HCT116 (cell line): ENCODE data around the gene FLT3. TPM values are rescaled to one million over a fixed set of nuclear protein-coding genes. Genes with fewer than 3 reads are reported as not detected.

Experiments
- ATAC-seq: fragments of 200-7000 bp; cut with Tn5 transposase; 2 replicates; pipeline ENCODE4 v1.9.1; 2020; ENCODE audit warnings: mild to moderate bottlenecking, moderate library complexity
- BruUV-seq: library from RNA; stranded (reverse); fragments of 400-500 nt; replicated peaks from 2 replicates; lab custom pipeline; 2021; lab: Mats Ljungman, UMichigan
- CTCF ChIA-PET: fragments of 300-600 bp; sonication (Branson Sonifier 250); formaldehyde crosslinking; loops from one replicate; lab custom pipeline; 2021; ENCODE audit warnings: antibody characterized with exemption; lab: Charles Lee
- POLR2A ChIA-PET: fragments of 300-600, 350-600 bp; sonication (Branson Sonifier 250); formaldehyde crosslinking; loops from one replicate; lab custom pipeline; 2021; ENCODE audit warnings: antibody characterized with exemption; lab: Charles Lee
- RAD21 ChIA-PET, 2 experiments: fragments of 300-600 bp; sonication (Branson Sonifier 250); formaldehyde crosslinking; loops; one replicate each; lab custom pipeline; 2023; ENCODE audit warnings: low total read pairs in 2 of 2; ENCODE audit not compliant: uncharacterized antibody in 2 of 2, unreplicated experiment in 2 of 2, low non-redundant PET in 1 of 2; lab: Charles Lee
- DNase-seq: peaks from one replicate; pipeline ENCODE4 v3.0.0-alpha.2; 2010; ENCODE audit warnings: low read depth, low spot score
- H2AFZ ChIP-seq: fragments of 200-600 bp; shearing (Covaris generic), sonication (generic); 2 replicates; pipeline ENCODE4 v1.6.1; 2017; ENCODE audit warnings: low read depth, mixed run types, mixed read lengths, antibody characterized with exemption, low read length; ENCODE audit not compliant: poor library complexity, severe bottlenecking
- H3K27ac ChIP-seq: 2 replicates; pipeline ENCODE4 v1.5.1; 2012; ENCODE audit warnings: low read depth, low read length
- H3K27me3 ChIP-seq: fragments of 200-600 bp; sonication (generic); 2 replicates; pipeline ENCODE4 v1.6.1; 2016; ENCODE audit warnings: mixed run types, low read length, mixed read lengths; ENCODE audit not compliant: insufficient read depth
- H3K36me3 ChIP-seq, 2 experiments: fragments of 200-500 bp in 1 of 2; fragments of 200-600 bp in 1 of 2; sonication (Bioruptor generic) in 1 of 2; sonication (generic) in 1 of 2; 2 replicates each; pipeline versions ENCODE4 v1.5.1 to v1.6.1; 2014 to 2016; ENCODE audit warnings: low read length in 2 of 2, inconsistent platforms in 1 of 2, mixed read lengths in 1 of 2, mixed run types in 1 of 2; ENCODE audit not compliant: insufficient read depth in 2 of 2, control insufficient read depth in 1 of 2
- H3K4me1 ChIP-seq, 2 experiments: fragments of 200-600 bp in 1 of 2; sonication (generic) in 1 of 2; 2 replicates each; pipeline versions ENCODE4 v1.5.1 to v1.6.1; 2012 to 2017; ENCODE audit warnings: low read length in 2 of 2, inconsistent platforms in 1 of 2, mild to moderate bottlenecking in 1 of 2, mixed read lengths in 1 of 2, mixed run types in 1 of 2, moderate library complexity in 1 of 2; ENCODE audit not compliant: insufficient read depth in 2 of 2, control insufficient read depth in 1 of 2
- H3K4me2 ChIP-seq: fragments of 200-600 bp; sonication (generic); 2 replicates; pipeline ENCODE4 v1.6.1; 2017; ENCODE audit warnings: mixed run types, low read length, mixed read lengths
- H3K4me3 ChIP-seq, 2 experiments: fragments of 200-600 bp in 1 of 2; sonication (generic) in 1 of 2; replicated peaks in 1 of 2; 2 replicates each; pipeline ENCODE4 v1.5.1; 2011 to 2016; ENCODE audit warnings: low read length in 2 of 2, control low read depth in 1 of 2, low read depth in 1 of 2, mild to moderate bottlenecking in 1 of 2, mixed read lengths in 1 of 2, mixed run types in 1 of 2
- H3K79me2 ChIP-seq: fragments of 200-600 bp; sonication (generic); 2 replicates; pipeline ENCODE4 v1.6.1; 2017; ENCODE audit warnings: mild to moderate bottlenecking, mixed run types, low read length, moderate library complexity, mixed read lengths; ENCODE audit not compliant: insufficient read depth
- H3K9ac ChIP-seq: fragments of 200-600 bp; sonication (generic); 2 replicates; pipeline ENCODE4 v1.6.1; 2016; ENCODE audit warnings: low read length, mixed read lengths
- H3K9me2 ChIP-seq: fragments of 200-600 bp; sonication (generic), shearing (Covaris generic); 2 replicates; pipeline ENCODE4 v1.6.1; 2017; ENCODE audit warnings: mixed run types, mild to moderate bottlenecking, moderate library complexity; ENCODE audit not compliant: insufficient read depth
- H3K9me3 ChIP-seq, 2 experiments: fragments of 200-500 bp in 1 of 2; fragments of 200-600 bp in 1 of 2; sonication (Bioruptor generic) in 1 of 2; sonication (generic) in 1 of 2; 2 replicates each; pipeline ENCODE4 v1.6.1; 2014 to 2017; ENCODE audit warnings: low read length in 2 of 2, mixed read lengths in 2 of 2, inconsistent platforms in 1 of 2, low read depth in 1 of 2, mild to moderate bottlenecking in 1 of 2, mixed run types in 1 of 2, moderate library complexity in 1 of 2; ENCODE audit not compliant: control insufficient read depth in 1 of 2, insufficient read depth in 1 of 2
- H4K20me1 ChIP-seq: fragments of 200-600 bp; sonication (generic), shearing (Covaris generic); 2 replicates; pipeline ENCODE4 v1.6.1; 2017; ENCODE audit warnings: mixed run types, mild to moderate bottlenecking, moderate library complexity; ENCODE audit not compliant: insufficient read depth
- CBX3 ChIP-seq: IDR thresholded peaks from 2 replicates; pipeline ENCODE4 v1.6.1; 2012; ENCODE audit warnings: low read depth
- CEBPB ChIP-seq: IDR thresholded peaks from 2 replicates; pipeline ENCODE4 v1.6.1; 2012; ENCODE audit warnings: low read depth
- EGR1 ChIP-seq: IDR thresholded peaks from 2 replicates; pipeline ENCODE4 v1.6.1; 2012; ENCODE audit warnings: low read depth
- ELF1 ChIP-seq: IDR thresholded peaks from 2 replicates; pipeline ENCODE4 v1.6.1; 2012; ENCODE audit warnings: low read depth, borderline replicate concordance
- FOSL1 ChIP-seq: IDR thresholded peaks from 2 replicates; pipeline ENCODE4 v1.6.1; 2012; ENCODE audit warnings: low read depth
- JUND ChIP-seq: IDR thresholded peaks from 2 replicates; pipeline ENCODE4 v1.6.1; 2012
- POLR2A ChIP-seq: IDR thresholded peaks from 2 replicates; pipeline ENCODE4 v1.7.0; 2011; ENCODE audit warnings: borderline replicate concordance; ENCODE audit not compliant: insufficient read depth, insufficient read length; ENCODE audit errors: extremely low read depth
- POLR2AphosphoS5 ChIP-seq: IDR thresholded peaks from 2 replicates; pipeline ENCODE4 v1.6.1; 2011; ENCODE audit warnings: mild to moderate bottlenecking, low read depth, low read length, moderate library complexity
- RAD21 ChIP-seq: IDR thresholded peaks from 2 replicates; pipeline ENCODE4 v1.6.1; 2012; ENCODE audit warnings: low read depth, mild to moderate bottlenecking
- SRF ChIP-seq: IDR thresholded peaks from 2 replicates; pipeline ENCODE4 v1.6.1; 2012; ENCODE audit warnings: low read depth
- TCF7L2 ChIP-seq: IDR thresholded peaks from 2 replicates; pipeline ENCODE4 v1.7.0; 2011; ENCODE audit warnings: borderline replicate concordance, inconsistent platforms; ENCODE audit not compliant: insufficient read depth, insufficient read length; ENCODE audit errors: extremely low read depth
- ZBTB33 ChIP-seq: IDR thresholded peaks from 2 replicates; pipeline ENCODE4 v1.6.1; 2011; ENCODE audit warnings: mild to moderate bottlenecking, low read length, moderate library complexity; ENCODE audit not compliant: insufficient replicate concordance; ENCODE audit errors: extremely low read depth
- ZFX ChIP-seq: fragments of 450-650 bp; IDR thresholded peaks from 2 replicates; pipeline ENCODE4 v1.6.1; 2017
- ZNF274 ChIP-seq: fragments of 200-500 bp; sonication (Bioruptor generic); IDR thresholded peaks from 2 replicates; pipeline ENCODE4 v1.6.1; 2014; ENCODE audit warnings: mild to moderate bottlenecking, low read depth, low read length, inconsistent platforms
- intact Hi-C: fragments of 100-400 bp; cut with micrococcal nuclease; formaldehyde crosslinking; loops from 2 replicates; pipeline ENCODE4 v1.10.0; 2022
- total RNA-seq: library from RNA; stranded (reverse); gene quantifications from one replicate; pipeline ENCODE4 v1.2.1, GENCODE V29; 2021; ENCODE audit not compliant: unreplicated experiment

FLT3 gene
- total RNA-seq, 1 experiment from 2014 or later: 0.17 TPM

GRCh38 chr13:28052945-28053344 is 47.4 kb downstream of the FLT3 start:
- no peak overlapping the region for H3K4me2 ChIP-seq
- no peaks in the 10 kb centered on the region for H3K36me3 ChIP-seq
- RAD21 ChIA-PET: no interaction called here
- POLR2A ChIA-PET: no interaction called here
- TF ChIP-seq SRF: no peak
- no peak for TF ChIP-seq ZBTB33
- no peak for TF ChIP-seq ELF1
- TF ChIP-seq CEBPB: no peak
- TF ChIP-seq ZFX: no peak
- no peak for TF ChIP-seq POLR2AphosphoS5
- TF ChIP-seq FOSL1: no peak
- no peak for TF ChIP-seq ZNF274
- no peak for TF ChIP-seq EGR1
- TF ChIP-seq RAD21: no peak
- no peak for TF ChIP-seq POLR2A
- TF ChIP-seq JUND: no peak
- TF ChIP-seq CBX3: no peak
- TF ChIP-seq TCF7L2: no peak
- TF ChIP-seq, all 23 proteins: peak for 0
- no peaks in the 10 kb centered on the region for H3K4me1 ChIP-seq
- BruUV-seq: no TSS peak
- no peaks in the 10 kb centered on the region for H3K9me2 ChIP-seq
- H3K4me3 ChIP-seq: no peak overlapping the region
- H3K27ac ChIP-seq: no peak overlapping the region
- H3K9me3 ChIP-seq: no peaks in the 10 kb centered on the region
- H4K20me1 ChIP-seq: no peaks in the 10 kb centered on the region
- H3K79me2 ChIP-seq: no peaks in the 10 kb centered on the region
- ATAC-seq: no peak
- no peak overlapping the region for H2AFZ ChIP-seq
- no peaks in the 10 kb centered on the region for H3K27me3 ChIP-seq
- CTCF ChIA-PET: no interaction called here
- intact Hi-C loops: no loop called here
- no peak overlapping the region for H3K9ac ChIP-seq
- DNase-seq: no peak
